WTC11 (cell line): ENCODE results near the gene CACNA1B. TPM values are rescaled to one million over a fixed set of nuclear protein-coding genes. Genes with fewer than 3 reads are reported as not detected.

ENCODE experiments used
- ATAC-seq: fragments of 200-7000 bp; cut with Tn5 transposase; 2 replicates; pipeline ENCODE4 v1.10.0; 2021; ENCODE audit warnings: mild to moderate bottlenecking, moderate library complexity
- CTCF ChIA-PET: fragments of 300-600 bp; sonication (Branson Sonifier 250); formaldehyde crosslinking; loops from one replicate; lab custom pipeline; 2021; ENCODE audit warnings: antibody characterized with exemption; lab: Charles Lee
- POLR2A ChIA-PET: fragments of 350-600 bp; sonication (Branson Sonifier 250); formaldehyde crosslinking; loops from one replicate; lab custom pipeline; 2021; ENCODE audit warnings: antibody characterized with exemption; lab: Charles Lee
- DNase-seq: peaks from one replicate; pipeline ENCODE4 v3.0.0; 2021; ENCODE audit warnings: low spot score
- H3K27ac Mint-ChIP-seq: 2 replicates; pipeline ENCODE4 v1.8.0; 2021; ENCODE audit warnings: mixed read lengths
- H3K27me3 Mint-ChIP-seq: 2 replicates; pipeline ENCODE4 v1.8.0; 2021; ENCODE audit warnings: low read depth, mild to moderate bottlenecking, moderate library complexity, mixed read lengths
- H3K36me3 Mint-ChIP-seq: 2 replicates; pipeline ENCODE4 v1.8.0; 2021; ENCODE audit warnings: mixed read lengths
- H3K4me1 Mint-ChIP-seq: 2 replicates; pipeline ENCODE4 v1.8.0; 2022; ENCODE audit warnings: mixed read lengths
- H3K4me3 Mint-ChIP-seq: 2 replicates; pipeline ENCODE4 v1.8.0; 2021; ENCODE audit warnings: mild to moderate bottlenecking, moderate library complexity, mixed read lengths
- H3K9me3 Mint-ChIP-seq: 2 replicates; pipeline ENCODE4 v1.8.0; 2021; ENCODE audit warnings: mixed read lengths
- AR ChIP-seq: fragments of 250-450 bp; sonication (Bioruptor Pico); IDR thresholded peaks from 2 replicates; pipeline ENCODE4 v1.9.0; 2021; ENCODE audit warnings: mild to moderate bottlenecking
- ATF2 ChIP-seq: sonication (generic); formaldehyde crosslinking; IDR thresholded peaks from 2 replicates; pipeline ENCODE4 v1.8.1; 2022; ENCODE audit warnings: low read depth, missing genetic modification reagents, borderline replicate concordance
- ELF4 ChIP-seq: sonication (generic); formaldehyde crosslinking; IDR thresholded peaks from 2 replicates; pipeline ENCODE4 v1.8.1; 2022; ENCODE audit warnings: low read depth, mild to moderate bottlenecking, moderate library complexity, missing genetic modification reagents
- ESRRA ChIP-seq: sonication (generic); formaldehyde crosslinking; IDR thresholded peaks from 2 replicates; pipeline ENCODE4 v1.8.1; 2022; ENCODE audit warnings: mild to moderate bottlenecking, missing genetic modification reagents, borderline replicate concordance
- FOXP4 ChIP-seq: sonication (generic); formaldehyde crosslinking; IDR thresholded peaks from 2 replicates; pipeline ENCODE4 v1.8.0; 2022; ENCODE audit warnings: mild to moderate bottlenecking, missing genetic modification reagents
- MXD4 ChIP-seq: fragments of 250-450 bp; sonication (Bioruptor Pico); IDR thresholded peaks from 2 replicates; pipeline ENCODE4 v1.8.0; 2021; ENCODE audit warnings: mild to moderate bottlenecking, moderate library complexity, borderline replicate concordance
- NFATC4 ChIP-seq: fragments of 250-450 bp; sonication (Bioruptor Pico); IDR thresholded peaks from 2 replicates; pipeline ENCODE4 v1.9.0; 2021; ENCODE audit warnings: mild to moderate bottlenecking
- NFYB ChIP-seq: sonication (generic); formaldehyde crosslinking; conservative IDR thresholded peaks from 2 replicates; pipeline ENCODE4 v1.8.0; 2022; ENCODE audit warnings: low read depth, missing genetic modification reagents
- SP1 ChIP-seq: sonication (generic); formaldehyde crosslinking; conservative IDR thresholded peaks from 2 replicates; pipeline ENCODE4 v1.8.1; 2022; ENCODE audit warnings: missing genetic modification reagents
- TP53 ChIP-seq: sonication (generic); formaldehyde crosslinking; IDR thresholded peaks from 2 replicates; pipeline ENCODE4 v1.8.1; 2023; ENCODE audit warnings: mild to moderate bottlenecking, missing genetic modification reagents
- USF1 ChIP-seq: sonication (generic); formaldehyde crosslinking; IDR thresholded peaks from 2 replicates; pipeline ENCODE4 v1.8.0; 2022; ENCODE audit warnings: mild to moderate bottlenecking, missing genetic modification reagents
- ZBTB43 ChIP-seq: sonication (generic); formaldehyde crosslinking; IDR thresholded peaks from 2 replicates; pipeline ENCODE4 v1.8.1; 2023; ENCODE audit warnings: mild to moderate bottlenecking, missing genetic modification reagents
- ZMAT4 ChIP-seq: fragments of 250-450 bp; sonication (Bioruptor Pico); IDR thresholded peaks from 2 replicates; pipeline ENCODE4 v1.9.0; 2021; ENCODE audit warnings: mild to moderate bottlenecking
- ZNF232 ChIP-seq: sonication (generic); formaldehyde crosslinking; IDR thresholded peaks from 2 replicates; pipeline ENCODE4 v1.8.0; 2022; ENCODE audit warnings: mild to moderate bottlenecking, missing genetic modification reagents
- ZNF671 ChIP-seq: fragments of 250-450 bp; sonication (Bioruptor Pico); IDR thresholded peaks from 2 replicates; pipeline ENCODE4 v1.8.0; 2021; ENCODE audit warnings: mild to moderate bottlenecking
- total RNA-seq: library from RNA; stranded (reverse); gene quantifications from 3 replicates; pipeline ENCODE4 v1.2.3, GENCODE V29; 2021

The CACNA1B gene
- total RNA-seq, 1 experiment from 2014 or later: 8.4 TPM

- H3K36me3 Mint-ChIP-seq: no peaks in the 10 kb centered on the region
- no peaks in the 10 kb centered on the region for H3K4me1 Mint-ChIP-seq
- H3K27ac Mint-ChIP-seq: no peak overlapping the region
- H3K4me3 Mint-ChIP-seq: no peak overlapping the region
- ATAC-seq: no peak
- POLR2A ChIA-PET: no interaction called here
- H3K9me3 Mint-ChIP-seq: no peaks in the 10 kb centered on the region
- no peaks in the 10 kb centered on the region for H3K27me3 Mint-ChIP-seq
- TF ChIP-seq MXD4 (CRISPR knock-in tag): no peak
- no peak for TF ChIP-seq NFYB
- no peak for TF ChIP-seq ATF2
- TF ChIP-seq ELF4 (CRISPR knock-in tag): no peak
- TF ChIP-seq FOXP4 (CRISPR knock-in tag): no peak
- TF ChIP-seq AR (CRISPR knock-in tag): no peak
- no peak for TF ChIP-seq ZMAT4 (CRISPR knock-in tag)
- TF ChIP-seq SP1 (CRISPR knock-in tag): no peak
- no peak for TF ChIP-seq USF1 (CRISPR knock-in tag)
- no peak for TF ChIP-seq ZNF232 (CRISPR knock-in tag)
- no peak for TF ChIP-seq ZBTB43 (CRISPR knock-in tag)
- TF ChIP-seq TP53: no peak
- no peak for TF ChIP-seq NFATC4 (CRISPR knock-in tag)
- TF ChIP-seq, all 79 proteins: peak for 0
- no peak for DNase-seq
- CTCF ChIA-PET: interaction anchor here (3.7 kb wide), 1 partner anchor 12 kb away, joined by 19 read pairs; no protein-coding TSS in a partner anchor
Measured at GRCh38 chr9:138010861-138011260, 133.3 kb downstream of the CACNA1B start.

GRCh38 chr9:138011951-138012500 is 134.4 kb downstream of the CACNA1B start:
- Mint-ChIP-seq H3K4me3 (no peak overlapping the region), H3K9me3 (no peaks in the 10 kb centered on the region), H3K27me3 (no peaks in the 10 kb centered on the region), H3K4me1 (no peaks in the 10 kb centered on the region), H3K27ac (no peak overlapping the region), H3K36me3 (0 out of 2 replicates have a peak, but pooled peaks cover 3% of the 10 kb centered on the region)
- DNase-seq: no peak
- ATAC-seq: no peak
- TF ChIP-seq ZNF671 (no peak), ESRRA (CRISPR knock-in tag) (no peak)
- ChIA-PET CTCF (interaction anchor here (1.5 to 3.7 kb wide), 2 partner anchors 10 to 29 kb away, joined by 3 to 19 read pairs; no protein-coding TSS in a partner anchor), POLR2A (no interaction called here)
